GM23338 (cell line): Measurements from ENCODE around the gene NNMT. TPM values are rescaled to one million over a fixed set of nuclear protein-coding genes. Genes with fewer than 3 reads are reported as not detected.

ENCODE experiments used
- ATAC-seq: fragments of 200-7000 bp; cut with Tn5 transposase; 3 replicates; pipeline ENCODE4 v1.9.1; 2020
- DNase-seq: peaks from one replicate; pipeline ENCODE4 v3.0.0-alpha.2; 2015; ENCODE audit warnings: low spot score
- H2AFZ ChIP-seq: fragments of 200-600 bp; sonication (generic); 2 replicates; pipeline ENCODE4 v1.8.0; 2016; ENCODE audit warnings: antibody characterized with exemption, mild to moderate bottlenecking, moderate library complexity
- H3F3A ChIP-seq: fragments of 200-600 bp; sonication (generic); replicated peaks from 2 replicates; pipeline ENCODE4 v1.8.0; 2017; ENCODE audit warnings: antibody characterized with exemption, mixed run types, low read depth
- H3K27ac ChIP-seq: fragments of 200-600 bp; sonication (generic); 2 replicates; pipeline ENCODE4 v1.6.1; 2016; ENCODE audit warnings: low read depth
- H3K27me3 ChIP-seq: fragments of 200-600 bp; sonication (generic); 2 replicates; pipeline ENCODE4 v1.8.0; 2016; ENCODE audit warnings: mild to moderate bottlenecking, mixed run types, moderate library complexity; ENCODE audit not compliant: insufficient read depth
- H3K36me3 ChIP-seq: fragments of 200-600 bp; sonication (generic); 2 replicates; pipeline ENCODE4 v1.8.0; 2016; ENCODE audit warnings: mild to moderate bottlenecking; ENCODE audit not compliant: insufficient read depth
- H3K4me1 ChIP-seq: fragments of 200-600 bp; sonication (generic); 2 replicates; pipeline ENCODE4 v1.8.0; 2016; ENCODE audit warnings: mild to moderate bottlenecking, moderate library complexity; ENCODE audit not compliant: insufficient read depth
- H3K4me2 ChIP-seq: fragments of 200-600 bp; sonication (generic); 2 replicates; pipeline ENCODE4 v1.7.1; 2017; ENCODE audit warnings: mixed run types
- H3K4me3 ChIP-seq: fragments of 200-600 bp; sonication (generic); 2 replicates; pipeline ENCODE4 v1.6.1; 2016; ENCODE audit warnings: mixed run types
- H3K79me2 ChIP-seq: fragments of 200-600 bp; sonication (generic); replicated peaks from 2 replicates; pipeline ENCODE4 v1.8.0; 2017; ENCODE audit warnings: mild to moderate bottlenecking; ENCODE audit not compliant: insufficient read depth
- H3K9me2 ChIP-seq: fragments of 200-600 bp; sonication (generic); 2 replicates; pipeline ENCODE4 v1.8.0; 2017; ENCODE audit not compliant: insufficient read depth
- H4K20me1 ChIP-seq: fragments of 200-600 bp; sonication (generic); replicated peaks from 2 replicates; pipeline ENCODE4 v1.8.0; 2017; ENCODE audit warnings: mild to moderate bottlenecking; ENCODE audit not compliant: insufficient read depth
- H3K27ac Mint-ChIP-seq: 2 replicates; pipeline ENCODE4 v1.8.0; 2020; ENCODE audit warnings: inconsistent platforms, mild to moderate bottlenecking, moderate library complexity, mixed read lengths
- H3K27me3 Mint-ChIP-seq: 3 replicates; pipeline ENCODE4 v1.8.0; 2022; ENCODE audit warnings: low read depth, mild to moderate bottlenecking, moderate library complexity, mixed read lengths, inconsistent platforms; ENCODE audit not compliant: insufficient read depth, poor library complexity
- H3K36me3 Mint-ChIP-seq: 3 replicates; pipeline ENCODE4 v1.8.0; 2021; ENCODE audit warnings: low read depth, mild to moderate bottlenecking, inconsistent platforms, moderate library complexity, mixed read lengths
- H3K4me1 Mint-ChIP-seq: 3 replicates; pipeline ENCODE4 v1.8.0; 2020; ENCODE audit warnings: mild to moderate bottlenecking, inconsistent platforms, mixed read lengths
- H3K4me3 Mint-ChIP-seq: 3 replicates; pipeline ENCODE4 v1.8.0; 2021; ENCODE audit warnings: moderate library complexity, mild to moderate bottlenecking, inconsistent platforms, mixed read lengths
- H3K9me3 Mint-ChIP-seq: 3 replicates; pipeline ENCODE4 v1.8.0; 2020; ENCODE audit warnings: moderate library complexity, mild to moderate bottlenecking, inconsistent platforms, mixed read lengths
- EZH2 ChIP-seq: fragments of 200-600 bp; sonication (generic); IDR thresholded peaks from one replicate; pipeline ENCODE4 v1.8.0; 2017; ENCODE audit warnings: antibody characterized with exemption, mild to moderate bottlenecking, low read depth; ENCODE audit not compliant: unreplicated experiment
- EZH2phosphoT487 ChIP-seq: fragments of 200-600 bp; sonication (generic); IDR thresholded peaks from one replicate; pipeline ENCODE4 v1.8.1; 2018; ENCODE audit warnings: antibody characterized with exemption; ENCODE audit not compliant: unreplicated experiment
- JUNB ChIP-seq: IDR thresholded peaks from one replicate; pipeline ENCODE4 v1.6.1; 2016; ENCODE audit warnings: antibody characterized with exemption; ENCODE audit not compliant: unreplicated experiment
- NANOG ChIP-seq: IDR thresholded peaks from 2 replicates; pipeline ENCODE4 v1.6.1; 2016; ENCODE audit warnings: antibody characterized with exemption, borderline replicate concordance
- ZNF331 ChIP-seq: fragments of 250-450 bp; sonication (Bioruptor Pico); IDR thresholded peaks from 2 replicates; pipeline ENCODE4 v1.5.0; 2020; ENCODE audit warnings: low read depth, mild to moderate bottlenecking, moderate library complexity
- polyA plus RNA-seq: library from polyadenylated mRNA; unstranded; fragments of >200 nt; fragmentation: Nextera tagmentation; extraction: Ambion mirVana; gene quantifications from 2 replicates; pipeline ENCODE4 v1.2.1, GENCODE V29; 2016
- total RNA-seq: library from RNA; depleted of rRNA; stranded (reverse); fragments of >200 nt; shearing (Covaris generic); gene quantifications from 2 replicates; pipeline ENCODE4 v1.2.3, GENCODE V29; 2014
- TF ChIP-seq, protein P1 (sequence below), 2 experiments: fragments of 200-600 bp in 1 of 2; sonication (generic) in 1 of 2; conservative IDR thresholded peaks; 2 replicates each; pipeline versions ENCODE4 v1.5.1 to v1.6.1; 2016 to 2017; ENCODE audit warnings: antibody characterized with exemption in 2 of 2, low read depth in 2 of 2, mild to moderate bottlenecking in 2 of 2, moderate library complexity in 1 of 2
- TF ChIP-seq, protein P2 (sequence below): IDR thresholded peaks from 2 replicates; pipeline ENCODE4 v1.6.1; 2016; ENCODE audit warnings: antibody characterized with exemption
- TF ChIP-seq, protein P3 (sequence below): IDR thresholded peaks from one replicate; pipeline ENCODE4 v1.6.1; 2018; ENCODE audit warnings: antibody characterized with exemption; ENCODE audit not compliant: unreplicated experiment

The NNMT gene
- total and polyA plus RNA-seq, 2 experiments from 2014 or later: 0.40 TPM; not detected in 1

DNA sequence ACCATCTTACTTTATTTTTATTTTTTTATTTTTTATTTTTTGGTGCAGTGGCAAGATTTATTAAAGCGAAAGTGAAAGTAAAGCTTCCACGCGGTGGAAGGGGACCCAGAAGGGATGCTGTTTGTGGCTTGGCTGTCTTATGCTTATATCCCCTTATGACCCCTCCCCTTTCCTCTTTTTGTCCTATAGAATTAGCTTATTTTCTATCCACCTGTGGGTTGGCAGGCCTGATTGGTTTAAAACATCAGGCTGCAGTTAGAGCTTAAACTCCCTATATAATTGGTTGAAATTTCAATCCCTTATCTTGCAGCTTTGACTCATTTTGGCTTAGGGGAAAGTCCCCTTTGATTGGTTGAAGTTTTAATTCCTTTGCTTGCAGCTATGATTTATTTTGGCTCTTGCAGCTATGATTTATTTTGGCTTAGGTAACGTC lies 50.5 kb downstream of the NNMT start:
- Histone ChIP-seq H4K20me1 (no peaks in the 10 kb centered on the region), H3K9me2 (no peaks in the 10 kb centered on the region; the same call in 1 of the 2 replicates), H3K4me3 (no peak overlapping the region), H3F3A (no peaks in the 10 kb centered on the region), H3K36me3 (no peaks in the 10 kb centered on the region), H3K4me2 (no peak overlapping the region), H3K27me3 (no peaks in the 10 kb centered on the region), H3K4me1 (no peaks in the 10 kb centered on the region), H2AFZ (no peak overlapping the region), H3K27ac (no peak overlapping the region), H3K79me2 (no peaks in the 10 kb centered on the region)
- H3K9me3 Mint-ChIP-seq: peaks cover 15% of the 10 kb centered on the region
- no peak overlapping the region for H3K27ac Mint-ChIP-seq
- H3K36me3 Mint-ChIP-seq: peaks cover 13% of the 10 kb centered on the region; the same call in 2 of the 3 replicates
- H3K4me3 Mint-ChIP-seq: no peak overlapping the region
- H3K4me1 Mint-ChIP-seq: no peaks in the 10 kb centered on the region; the same call in 2 of the 3 replicates
- ATAC-seq (no peak), DNase-seq (no peak)
- peaks cover 2% of the 10 kb centered on the region for H3K27me3 Mint-ChIP-seq
- TF ChIP-seq NANOG (no peak), EZH2 (no peak)

DNA sequence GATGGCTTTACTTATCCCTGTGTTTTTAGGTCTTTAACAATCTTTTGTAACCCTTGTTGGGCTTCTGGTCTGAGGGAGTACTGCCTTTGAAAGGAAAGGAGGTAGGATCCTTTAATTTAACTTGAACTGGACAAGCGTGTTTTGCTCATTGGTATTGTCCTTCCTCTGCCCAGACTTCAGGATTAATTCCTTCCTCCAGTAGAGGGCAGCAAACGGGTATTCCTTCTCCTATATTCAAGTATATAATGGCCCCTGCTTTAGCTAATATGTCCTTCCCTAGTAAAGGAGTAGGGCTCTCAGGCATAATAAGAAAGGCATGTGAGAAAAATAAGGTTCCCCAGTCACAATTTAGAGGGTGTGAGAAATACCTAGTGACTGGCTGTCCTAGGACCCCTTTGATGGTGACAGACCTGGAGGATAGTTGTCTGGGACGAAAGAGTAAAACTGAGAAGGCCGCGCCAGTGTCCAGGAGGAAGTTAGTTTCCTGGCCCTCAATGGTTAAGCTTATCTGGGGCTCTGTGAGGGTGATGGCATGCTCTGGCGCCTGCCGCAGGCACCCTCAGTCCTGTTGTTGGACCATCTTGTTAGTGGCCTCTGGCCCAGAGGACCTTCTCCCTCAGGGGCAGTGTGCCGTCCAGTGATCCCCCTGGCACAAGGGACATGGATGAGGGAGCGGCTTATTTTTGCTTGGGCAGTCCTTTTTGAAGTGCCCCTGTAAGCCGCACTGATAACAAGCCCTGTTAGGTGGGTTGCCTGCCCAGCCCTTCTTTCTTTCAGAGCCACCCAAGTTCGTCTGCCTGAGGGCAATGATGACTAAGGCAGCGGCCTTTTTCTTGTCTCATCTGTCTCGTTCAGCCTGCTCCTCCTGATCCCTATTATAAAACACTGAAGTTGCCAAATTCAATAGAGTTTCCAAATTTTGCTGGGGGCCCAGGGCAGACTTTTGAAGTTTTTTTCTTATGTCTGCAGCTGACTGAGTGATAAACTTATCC lies 52.3 kb downstream of the NNMT start:
- H3K4me1 Mint-ChIP-seq: no peaks in the 10 kb centered on the region; the same call in 2 of the 3 replicates
- TF ChIP-seq, protein P1, sequence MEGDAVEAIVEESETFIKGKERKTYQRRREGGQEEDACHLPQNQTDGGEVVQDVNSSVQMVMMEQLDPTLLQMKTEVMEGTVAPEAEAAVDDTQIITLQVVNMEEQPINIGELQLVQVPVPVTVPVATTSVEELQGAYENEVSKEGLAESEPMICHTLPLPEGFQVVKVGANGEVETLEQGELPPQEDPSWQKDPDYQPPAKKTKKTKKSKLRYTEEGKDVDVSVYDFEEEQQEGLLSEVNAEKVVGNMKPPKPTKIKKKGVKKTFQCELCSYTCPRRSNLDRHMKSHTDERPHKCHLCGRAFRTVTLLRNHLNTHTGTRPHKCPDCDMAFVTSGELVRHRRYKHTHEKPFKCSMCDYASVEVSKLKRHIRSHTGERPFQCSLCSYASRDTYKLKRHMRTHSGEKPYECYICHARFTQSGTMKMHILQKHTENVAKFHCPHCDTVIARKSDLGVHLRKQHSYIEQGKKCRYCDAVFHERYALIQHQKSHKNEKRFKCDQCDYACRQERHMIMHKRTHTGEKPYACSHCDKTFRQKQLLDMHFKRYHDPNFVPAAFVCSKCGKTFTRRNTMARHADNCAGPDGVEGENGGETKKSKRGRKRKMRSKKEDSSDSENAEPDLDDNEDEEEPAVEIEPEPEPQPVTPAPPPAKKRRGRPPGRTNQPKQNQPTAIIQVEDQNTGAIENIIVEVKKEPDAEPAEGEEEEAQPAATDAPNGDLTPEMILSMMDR (conservative IDR thresholded peaks at IDR 0.05; ENCODE audit: low read depth in 2 of 2): peak; percentile 67 to 75
- no peak for TF ChIP-seq JUNB

DNA sequence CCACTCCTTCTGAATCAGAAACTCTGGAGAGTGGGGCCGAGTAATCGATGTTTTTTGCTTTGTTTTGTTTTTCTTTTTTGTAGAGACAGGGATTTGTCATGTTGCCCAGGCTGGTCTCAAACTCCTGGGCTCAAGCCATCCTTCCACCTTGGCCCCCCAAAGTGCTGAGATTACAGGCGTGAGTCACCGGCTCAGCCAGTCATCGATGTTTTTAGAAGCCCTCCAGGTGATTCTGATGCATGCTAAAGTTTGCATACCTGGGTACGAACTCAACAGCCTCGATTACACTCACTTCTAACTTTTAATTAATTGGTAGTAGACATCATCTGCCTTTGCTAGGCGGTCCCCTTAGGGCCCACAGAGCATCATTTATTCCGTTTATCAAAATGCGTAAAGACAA lies 53.8 kb downstream of the NNMT start:
- no peaks in the 10 kb centered on the region; the same call in 2 of the 3 replicates for H3K4me1 Mint-ChIP-seq
- no peak for DNase-seq
- Histone ChIP-seq H3F3A (no peaks in the 10 kb centered on the region), H3K9me2 (peaks cover 1% of the 10 kb centered on the region), H3K4me1 (no peaks in the 10 kb centered on the region), H4K20me1 (no peaks in the 10 kb centered on the region), H3K27me3 (no peaks in the 10 kb centered on the region), H3K4me2 (no peak overlapping the region), H2AFZ (peak overlapping the region; percentile 72; the same call in 1 of the 2 replicates), H3K27ac (no peak overlapping the region), H3K36me3 (no peaks in the 10 kb centered on the region), H3K79me2 (no peaks in the 10 kb centered on the region), H3K4me3 (no peak overlapping the region)
- no peak for ATAC-seq
- H3K27me3 Mint-ChIP-seq: peaks cover 2% of the 10 kb centered on the region
- H3K36me3 Mint-ChIP-seq: peaks cover 13% of the 10 kb centered on the region; the same call in 2 of the 3 replicates
- H3K9me3 Mint-ChIP-seq: peaks cover 15% of the 10 kb centered on the region
- H3K4me3 Mint-ChIP-seq: no peak overlapping the region
- TF ChIP-seq JUNB (no peak), EZH2phosphoT487 (no peak), EZH2 (no peak), ZNF331 (CRISPR knock-in tag) (no peak), NANOG (no peak)
- TF ChIP-seq, protein P2, sequence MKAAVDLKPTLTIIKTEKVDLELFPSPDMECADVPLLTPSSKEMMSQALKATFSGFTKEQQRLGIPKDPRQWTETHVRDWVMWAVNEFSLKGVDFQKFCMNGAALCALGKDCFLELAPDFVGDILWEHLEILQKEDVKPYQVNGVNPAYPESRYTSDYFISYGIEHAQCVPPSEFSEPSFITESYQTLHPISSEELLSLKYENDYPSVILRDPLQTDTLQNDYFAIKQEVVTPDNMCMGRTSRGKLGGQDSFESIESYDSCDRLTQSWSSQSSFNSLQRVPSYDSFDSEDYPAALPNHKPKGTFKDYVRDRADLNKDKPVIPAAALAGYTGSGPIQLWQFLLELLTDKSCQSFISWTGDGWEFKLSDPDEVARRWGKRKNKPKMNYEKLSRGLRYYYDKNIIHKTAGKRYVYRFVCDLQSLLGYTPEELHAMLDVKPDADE: no peak
- TF ChIP-seq, protein P3, sequence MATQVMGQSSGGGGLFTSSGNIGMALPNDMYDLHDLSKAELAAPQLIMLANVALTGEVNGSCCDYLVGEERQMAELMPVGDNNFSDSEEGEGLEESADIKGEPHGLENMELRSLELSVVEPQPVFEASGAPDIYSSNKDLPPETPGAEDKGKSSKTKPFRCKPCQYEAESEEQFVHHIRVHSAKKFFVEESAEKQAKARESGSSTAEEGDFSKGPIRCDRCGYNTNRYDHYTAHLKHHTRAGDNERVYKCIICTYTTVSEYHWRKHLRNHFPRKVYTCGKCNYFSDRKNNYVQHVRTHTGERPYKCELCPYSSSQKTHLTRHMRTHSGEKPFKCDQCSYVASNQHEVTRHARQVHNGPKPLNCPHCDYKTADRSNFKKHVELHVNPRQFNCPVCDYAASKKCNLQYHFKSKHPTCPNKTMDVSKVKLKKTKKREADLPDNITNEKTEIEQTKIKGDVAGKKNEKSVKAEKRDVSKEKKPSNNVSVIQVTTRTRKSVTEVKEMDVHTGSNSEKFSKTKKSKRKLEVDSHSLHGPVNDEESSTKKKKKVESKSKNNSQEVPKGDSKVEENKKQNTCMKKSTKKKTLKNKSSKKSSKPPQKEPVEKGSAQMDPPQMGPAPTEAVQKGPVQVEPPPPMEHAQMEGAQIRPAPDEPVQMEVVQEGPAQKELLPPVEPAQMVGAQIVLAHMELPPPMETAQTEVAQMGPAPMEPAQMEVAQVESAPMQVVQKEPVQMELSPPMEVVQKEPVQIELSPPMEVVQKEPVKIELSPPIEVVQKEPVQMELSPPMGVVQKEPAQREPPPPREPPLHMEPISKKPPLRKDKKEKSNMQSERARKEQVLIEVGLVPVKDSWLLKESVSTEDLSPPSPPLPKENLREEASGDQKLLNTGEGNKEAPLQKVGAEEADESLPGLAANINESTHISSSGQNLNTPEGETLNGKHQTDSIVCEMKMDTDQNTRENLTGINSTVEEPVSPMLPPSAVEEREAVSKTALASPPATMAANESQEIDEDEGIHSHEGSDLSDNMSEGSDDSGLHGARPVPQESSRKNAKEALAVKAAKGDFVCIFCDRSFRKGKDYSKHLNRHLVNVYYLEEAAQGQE: no peak
- no peak overlapping the region for H3K27ac Mint-ChIP-seq

More for the DNA sequence above, 52.3 kb downstream of the NNMT start:
- Histone ChIP-seq H3K4me1 (no peaks in the 10 kb centered on the region), H3K27ac (no peak overlapping the region), H3K27me3 (no peaks in the 10 kb centered on the region), H2AFZ (0 out of 2 replicates have a peak overlapping the region, but pooled peaks have one; percentile 72), H3K4me3 (no peak overlapping the region), H4K20me1 (no peaks in the 10 kb centered on the region), H3K36me3 (no peaks in the 10 kb centered on the region), H3K4me2 (no peak overlapping the region), H3K9me2 (no peaks in the 10 kb centered on the region; the same call in 1 of the 2 replicates), H3F3A (no peaks in the 10 kb centered on the region), H3K79me2 (no peaks in the 10 kb centered on the region)
- Mint-ChIP-seq H3K36me3 (peaks cover 13% of the 10 kb centered on the region; the same call in 2 of the 3 replicates), H3K27me3 (peaks cover 2% of the 10 kb centered on the region), H3K27ac (no peak overlapping the region), H3K4me3 (no peak overlapping the region), H3K9me3 (peaks cover 15% of the 10 kb centered on the region)
- peak; percentile 87 for DNase-seq
- ATAC-seq: peak; percentile 83
